NCI-H2029 treated with DMSO at 0.1 percent for 48 hours (cell line): ENCODE data around the gene CNOT8.

ENCODE experiments used
- DNase-seq: peaks from one replicate; lab custom pipeline; 2025; lab: John Stamatoyannopoulos, UW

Gene CNOT8

DNA sequence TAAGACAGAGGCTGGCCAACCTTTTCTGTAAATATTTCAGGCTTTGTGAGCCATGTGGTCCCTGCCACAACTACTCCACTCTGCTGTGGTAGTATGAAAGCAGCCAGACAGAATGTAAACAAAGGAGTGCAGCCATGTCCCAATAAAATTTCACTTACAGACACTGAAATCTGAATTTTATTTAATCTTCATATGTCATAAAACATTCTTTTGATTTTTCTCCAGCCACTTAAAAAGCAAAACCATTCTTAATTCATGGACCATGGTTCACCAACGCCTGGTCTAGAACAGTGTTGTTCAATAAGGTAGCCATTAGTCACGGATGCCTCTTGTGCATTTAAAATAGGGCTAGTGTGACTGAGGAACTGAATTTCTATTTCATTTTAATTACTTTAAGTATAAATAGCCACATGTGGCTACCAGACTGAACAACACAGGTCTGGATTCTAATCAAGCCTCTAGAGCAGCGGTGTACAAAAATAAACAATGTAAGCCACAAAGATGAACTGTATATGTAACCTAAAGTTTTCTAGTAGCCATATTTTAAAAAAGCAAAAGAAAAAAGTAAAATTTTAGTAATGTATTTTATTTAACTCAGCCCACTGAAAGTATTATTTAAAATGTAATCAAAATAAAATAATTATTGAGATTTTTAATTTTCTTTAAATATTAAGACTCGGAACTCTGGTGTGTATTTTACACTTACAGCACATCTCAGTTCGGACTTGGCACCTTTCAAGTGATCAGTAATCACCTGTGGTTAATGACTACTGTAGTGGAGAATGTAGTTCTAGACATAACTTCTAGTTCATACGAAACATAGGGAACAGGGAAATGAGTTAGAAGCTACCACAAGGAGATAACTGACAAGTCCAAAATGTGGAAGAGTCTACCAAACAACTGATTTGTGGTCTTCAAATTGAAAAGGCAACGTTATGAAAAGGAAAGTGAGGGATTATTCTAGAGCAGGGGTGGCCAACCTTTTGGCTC lies 65.3 kb downstream of the CNOT8 start:
- DNase-seq, result no peak
